ENCODE measurements around the gene ALPP.

- no peak for TF ChIP-seq POLR2AphosphoS5 (IDR thresholded peaks at IDR 0.05; ENCODE audit: low read depth, low read length)
- no peak for TF ChIP-seq POU2F2 (IDR thresholded peaks at IDR 0.05; ENCODE audit: low read depth, low read length)
- TF ChIP-seq POLR2A (IDR thresholded peaks at IDR 0.05; ENCODE audit: low read depth, low read length): no peak
- TF ChIP-seq TAF1 (IDR thresholded peaks at IDR 0.05; ENCODE audit: low read depth, low read length): no peak
- no peak for TF ChIP-seq SPI1 (IDR thresholded peaks at IDR 0.05; ENCODE audit: low read depth, low read length)
- no peak for TF ChIP-seq PAX5 (IDR thresholded peaks at IDR 0.05; ENCODE audit: insufficient read depth, low read length, severe bottlenecking)
Measured at GRCh38 chr2:232402518-232402917, 24.0 kb downstream of the ALPP start.

Measured in GM12891 (cell line).